Gastroesophageal sphincter (tissue), 3 donors: ENCODE results near the gene PRDM16.

ENCODE experiments used
- POLR2A ChIP-seq, 2 donors: fragments of 450-650 bp; IDR thresholded peaks; one replicate each; pipeline ENCODE4 v1.6.1; 2017; ENCODE audit warnings: antibody characterized with exemption in 2 of 2, mild to moderate bottlenecking in 2 of 2, moderate library complexity in 1 of 2
- TF ChIP-seq, protein P1 (sequence below), 4 experiments: fragments of 200-600 bp in 2 of 4; fragments of 450-650 bp in 2 of 4; sonication (generic) in 1 of 4; IDR thresholded peaks; one replicate each; pipeline ENCODE4 v1.5.1; 2017 to 2019; ENCODE audit warnings: antibody characterized with exemption in 4 of 4, mild to moderate bottlenecking in 2 of 4, moderate library complexity in 2 of 4

DNA sequence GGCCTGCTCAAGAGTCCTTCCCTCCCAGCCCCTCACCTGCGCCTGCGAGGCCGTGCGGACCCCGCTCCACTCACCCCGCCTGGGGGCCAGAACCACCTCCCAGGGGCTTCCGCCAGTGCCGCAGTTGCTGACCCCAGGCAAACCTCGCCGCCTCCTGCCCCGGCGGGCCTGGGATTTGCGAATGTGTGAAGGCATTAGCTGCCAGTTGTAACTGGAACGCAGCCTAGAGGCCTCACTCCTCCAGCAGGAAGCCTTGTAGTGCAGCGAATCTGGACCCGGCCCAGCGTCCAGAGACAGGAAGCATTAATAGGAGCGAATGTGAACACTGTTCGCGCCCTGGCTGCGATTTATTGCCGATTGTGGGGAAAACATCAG lies 244.6 kb downstream of the PRDM16 start:
- TF ChIP-seq, protein P1, sequence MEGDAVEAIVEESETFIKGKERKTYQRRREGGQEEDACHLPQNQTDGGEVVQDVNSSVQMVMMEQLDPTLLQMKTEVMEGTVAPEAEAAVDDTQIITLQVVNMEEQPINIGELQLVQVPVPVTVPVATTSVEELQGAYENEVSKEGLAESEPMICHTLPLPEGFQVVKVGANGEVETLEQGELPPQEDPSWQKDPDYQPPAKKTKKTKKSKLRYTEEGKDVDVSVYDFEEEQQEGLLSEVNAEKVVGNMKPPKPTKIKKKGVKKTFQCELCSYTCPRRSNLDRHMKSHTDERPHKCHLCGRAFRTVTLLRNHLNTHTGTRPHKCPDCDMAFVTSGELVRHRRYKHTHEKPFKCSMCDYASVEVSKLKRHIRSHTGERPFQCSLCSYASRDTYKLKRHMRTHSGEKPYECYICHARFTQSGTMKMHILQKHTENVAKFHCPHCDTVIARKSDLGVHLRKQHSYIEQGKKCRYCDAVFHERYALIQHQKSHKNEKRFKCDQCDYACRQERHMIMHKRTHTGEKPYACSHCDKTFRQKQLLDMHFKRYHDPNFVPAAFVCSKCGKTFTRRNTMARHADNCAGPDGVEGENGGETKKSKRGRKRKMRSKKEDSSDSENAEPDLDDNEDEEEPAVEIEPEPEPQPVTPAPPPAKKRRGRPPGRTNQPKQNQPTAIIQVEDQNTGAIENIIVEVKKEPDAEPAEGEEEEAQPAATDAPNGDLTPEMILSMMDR (IDR thresholded peaks at IDR 0.05) = peak in 1 of 4 experiments; percentile 3
- TF ChIP-seq POLR2A (IDR thresholded peaks at IDR 0.05) = no peak
